Inflammatory macrophage treated with lipopolysaccharide for 4 hours (primary cell): Measurements from ENCODE around the gene CCT5.
"Not testable (repeated sequence)": the region's sequence is repeated elsewhere in the genome, so short reads cannot be mapped to it uniquely, and the experiment has no call there.

Experiments used
- DNase-seq: peaks from one replicate; pipeline ENCODE4 v3.0.0-alpha.2; 2020

CCT5 gene

DNA sequence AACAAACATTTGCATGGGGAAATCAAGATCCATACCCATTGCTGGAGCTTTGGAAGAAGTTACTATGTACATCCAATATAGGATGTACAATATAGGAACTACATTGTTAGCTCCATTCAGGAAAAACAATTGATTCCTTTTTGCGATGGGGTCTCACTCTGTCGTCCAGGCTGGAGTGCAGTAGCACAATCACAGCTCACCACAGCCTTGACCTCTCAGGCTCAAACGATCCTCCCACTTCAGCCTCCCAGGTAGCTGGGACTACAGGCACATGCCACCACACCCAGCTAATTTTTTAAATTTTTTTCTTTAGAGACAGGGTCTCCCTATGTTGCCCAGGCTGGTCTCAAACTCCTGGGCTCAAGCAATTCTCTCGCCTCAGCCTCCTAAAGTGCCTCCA lies 2.9 kb upstream of the CCT5 start:
- DNase-seq, result not testable (repeated sequence)

DNA sequence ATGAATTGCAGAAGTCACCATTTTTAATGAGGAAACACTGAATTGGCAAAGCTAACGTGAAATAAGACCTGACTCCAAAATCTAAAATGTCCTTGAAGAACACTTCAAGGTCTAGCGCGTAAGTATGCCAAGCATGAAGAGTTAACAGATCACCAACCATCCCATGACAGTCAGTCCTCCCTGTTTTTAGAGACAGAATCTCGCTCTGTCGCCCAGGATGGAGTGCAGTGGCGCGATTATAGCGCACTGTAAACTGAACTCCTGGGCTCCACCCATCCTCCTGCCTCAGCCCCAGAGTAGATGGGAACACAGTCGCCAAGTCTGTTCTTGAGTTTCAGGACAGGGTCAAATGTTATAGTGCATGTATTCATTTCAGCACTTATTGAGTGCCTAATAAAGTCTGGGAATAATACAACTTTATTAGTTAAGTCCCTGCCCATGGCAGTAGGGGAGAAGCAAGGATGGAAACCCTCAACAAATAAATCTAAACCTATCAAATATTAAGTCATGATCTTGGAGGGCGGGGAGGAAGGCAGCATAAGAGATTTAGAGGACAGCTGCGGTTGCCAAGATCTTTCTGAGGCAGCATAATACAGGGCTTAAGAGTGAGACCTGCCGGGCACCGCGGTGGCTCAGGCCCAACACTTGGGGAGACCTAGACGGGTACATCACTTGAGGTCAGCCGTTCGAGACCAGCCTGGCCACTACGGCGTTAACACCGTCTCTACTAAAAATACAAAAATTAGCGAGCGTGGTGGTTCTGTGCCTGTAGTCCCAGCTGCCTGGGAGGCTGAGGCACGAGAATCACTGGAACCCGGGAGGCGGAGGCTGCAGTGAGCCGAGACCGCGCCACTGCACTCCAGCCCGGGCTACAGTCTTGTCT lies 1.5 kb upstream of the CCT5 start:
- no peak for DNase-seq

DNA sequence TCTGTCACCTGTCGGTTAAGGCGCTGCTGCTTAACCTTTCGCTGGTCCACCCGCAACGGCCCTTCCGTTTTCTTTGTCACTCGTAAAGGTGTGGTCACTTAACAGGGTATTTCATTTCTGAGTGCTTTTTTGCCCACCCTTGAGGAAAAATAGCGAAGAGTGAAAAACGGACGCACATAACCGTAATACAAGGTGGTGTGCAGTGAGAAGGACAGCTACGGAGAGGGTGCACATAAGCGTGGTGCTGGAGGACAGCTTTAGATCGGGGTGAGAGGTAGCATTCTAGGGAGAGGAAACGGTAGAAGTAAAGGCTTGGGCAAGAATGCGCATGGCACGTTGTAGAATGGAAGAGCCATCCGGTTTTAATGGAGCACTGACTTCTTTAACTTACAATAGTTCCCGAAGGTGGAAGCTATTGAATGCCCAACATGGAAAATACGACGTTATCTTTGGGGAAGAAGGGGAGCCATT lies 761 bp downstream of the CCT5 start:
- DNase-seq, result no peak

DNA sequence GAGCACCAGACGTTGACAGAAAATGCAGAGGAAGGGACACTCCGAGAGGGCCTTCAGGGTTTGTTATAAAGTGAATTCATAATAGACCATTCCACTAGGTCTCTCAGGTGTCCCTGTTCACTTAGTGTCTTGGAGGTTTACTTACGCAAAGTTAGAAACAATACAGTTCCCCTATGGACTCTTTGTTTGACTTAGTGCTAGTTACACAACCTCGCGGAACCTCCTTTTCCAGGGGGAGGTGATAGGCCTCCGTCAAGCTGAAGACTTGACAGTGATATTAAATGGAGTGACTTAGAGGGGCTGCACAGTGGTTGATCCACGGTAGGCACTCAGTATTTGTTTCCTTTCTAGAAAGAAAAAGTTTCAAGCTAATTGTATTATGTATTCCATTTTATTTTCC lies 1.3 kb downstream of the CCT5 start:
- peak; percentile 35 for DNase-seq

DNA sequence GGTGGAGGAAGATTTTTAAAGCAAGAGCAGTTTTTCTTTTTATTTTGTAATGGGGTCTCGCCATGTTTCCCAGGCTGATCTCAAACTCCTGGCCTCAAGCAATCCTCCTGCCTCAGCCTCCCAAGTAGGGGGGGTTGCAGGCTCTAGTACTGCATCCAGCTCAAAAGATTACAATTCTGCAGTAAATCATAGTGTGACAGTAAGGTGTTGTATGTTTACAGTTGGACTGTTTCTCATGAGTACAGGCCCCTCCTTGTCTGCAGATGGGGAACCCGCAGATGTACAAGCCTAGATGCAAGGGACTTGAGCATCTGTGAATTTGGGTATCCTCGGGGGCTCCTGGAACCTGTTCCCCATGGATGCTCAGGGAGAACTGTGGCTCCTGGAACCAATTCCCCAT lies 3.3 kb downstream of the CCT5 start:
- DNase-seq, result no peak

DNA sequence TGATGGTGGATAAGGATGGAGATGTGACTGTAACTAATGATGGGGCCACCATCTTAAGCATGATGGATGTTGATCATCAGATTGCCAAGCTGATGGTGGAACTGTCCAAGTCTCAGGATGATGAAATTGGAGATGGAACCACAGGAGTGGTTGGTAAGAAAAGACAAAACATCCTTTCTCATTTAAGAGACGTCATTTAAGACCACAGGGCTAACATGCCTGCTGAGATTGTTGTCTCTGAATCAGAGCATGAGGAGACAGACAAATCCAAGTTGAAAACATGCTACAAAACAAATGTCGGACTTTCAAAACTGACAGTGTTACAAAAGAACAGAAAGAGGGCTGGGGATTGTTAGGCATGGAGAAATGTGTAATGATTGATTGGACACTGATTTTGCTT lies 4.6 kb downstream of the CCT5 start:
- no peak for DNase-seq

DNA sequence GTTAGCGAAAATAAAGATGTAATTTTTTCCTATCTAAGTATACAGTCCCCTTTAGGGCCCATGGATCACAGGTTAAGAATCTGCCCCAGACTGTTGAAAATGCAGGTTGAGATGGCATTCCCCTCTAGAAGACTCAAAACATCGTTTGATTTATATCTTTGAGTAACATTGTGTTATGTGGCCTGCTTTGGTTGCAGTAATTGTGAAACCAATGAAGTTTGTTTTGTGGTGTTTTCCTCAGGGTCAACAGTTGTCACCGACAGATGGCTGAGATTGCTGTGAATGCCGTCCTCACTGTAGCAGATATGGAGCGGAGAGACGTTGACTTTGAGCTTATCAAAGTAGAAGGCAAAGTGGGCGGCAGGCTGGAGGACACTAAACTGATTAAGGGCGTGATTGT lies 7.8 kb downstream of the CCT5 start:
- no peak for DNase-seq

DNA sequence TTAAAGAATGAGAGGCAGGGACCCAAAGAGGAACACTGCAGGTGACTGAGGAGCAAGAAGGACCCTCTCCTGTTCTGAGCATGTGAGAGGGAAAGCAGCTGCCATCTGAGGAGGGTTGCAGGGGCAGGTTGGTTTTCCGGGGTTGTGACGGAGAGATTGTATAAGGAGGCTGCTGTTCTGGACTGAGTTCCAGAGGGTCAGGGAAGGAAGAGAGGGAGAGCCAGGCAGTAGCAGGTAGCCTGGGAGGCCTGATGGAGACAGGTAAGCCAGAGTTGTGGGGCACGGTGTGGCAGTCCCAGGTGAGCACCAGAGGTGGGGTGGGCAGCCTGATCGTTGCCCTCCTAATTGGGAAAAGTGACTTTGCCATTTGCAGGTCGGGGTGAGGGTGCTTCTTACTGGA lies 9.8 kb downstream of the CCT5 start:
- no peak for DNase-seq

DNA sequence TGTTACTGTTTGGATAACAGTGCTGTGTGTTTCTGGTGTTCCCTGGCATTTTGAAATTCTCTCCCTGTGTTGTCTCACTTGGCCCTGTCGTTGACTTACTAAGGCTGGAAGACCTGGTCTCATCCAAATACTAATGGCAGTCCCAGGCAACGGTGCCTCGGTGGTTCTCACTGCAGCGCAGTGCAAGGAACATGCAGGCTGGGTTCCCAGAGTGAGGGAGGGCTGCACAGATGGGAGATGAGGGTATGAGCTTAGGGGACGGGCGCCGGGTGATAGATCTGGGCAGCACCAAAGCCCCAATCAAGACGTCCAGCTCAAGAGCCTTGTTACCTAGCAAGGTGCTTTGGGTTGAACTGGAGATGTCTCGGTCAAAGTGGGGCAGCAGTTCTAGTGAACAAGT lies 11.0 kb downstream of the CCT5 start:
- no peak for DNase-seq

DNA sequence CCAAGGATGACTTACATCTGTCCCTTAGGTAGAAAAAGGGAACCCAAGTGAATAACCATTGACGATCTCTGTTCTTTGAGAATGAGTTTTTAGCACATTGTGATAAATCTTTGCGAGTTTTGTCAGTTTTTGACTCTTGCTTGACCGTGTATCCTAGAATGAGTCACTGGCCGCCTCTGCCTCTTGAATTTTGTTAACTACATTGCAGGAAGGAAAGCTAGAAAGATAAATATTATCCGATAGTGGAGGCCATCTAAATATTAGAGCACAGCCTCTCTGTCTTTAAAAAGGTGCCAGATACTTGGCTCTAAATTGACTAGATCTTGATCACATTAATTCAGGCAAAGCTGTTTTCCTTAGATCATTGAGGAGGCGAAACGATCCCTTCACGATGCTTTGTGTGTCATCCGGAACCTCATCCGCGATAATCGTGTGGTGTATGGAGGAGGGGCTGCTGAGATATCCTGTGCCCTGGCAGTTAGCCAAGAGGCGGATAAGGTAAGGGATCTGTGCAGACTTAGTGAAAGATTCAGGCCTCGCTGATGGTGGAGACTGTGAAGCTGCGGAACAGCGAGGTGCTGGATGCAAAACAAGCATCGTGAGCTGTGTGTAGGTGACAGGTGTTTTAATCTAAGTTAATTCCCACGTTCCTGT lies 12.2 kb downstream of the CCT5 start:
- DNase-seq, result no peak

DNA sequence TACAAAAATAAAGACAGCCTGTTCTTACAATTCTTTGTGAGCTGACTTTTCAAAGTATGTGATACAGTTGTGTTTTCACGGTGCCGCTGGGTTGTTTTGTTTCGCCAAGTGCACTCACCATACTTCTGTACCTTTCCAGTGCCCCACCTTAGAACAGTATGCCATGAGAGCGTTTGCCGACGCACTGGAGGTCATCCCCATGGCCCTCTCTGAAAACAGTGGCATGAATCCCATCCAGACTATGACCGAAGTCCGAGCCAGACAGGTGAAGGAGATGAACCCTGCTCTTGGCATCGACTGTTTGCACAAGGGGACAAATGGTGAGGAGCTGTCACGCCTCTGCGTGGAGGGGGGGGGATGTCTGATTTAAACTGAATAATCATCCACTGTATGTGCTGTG lies 12.9 kb downstream of the CCT5 start:
- no peak for DNase-seq

DNA sequence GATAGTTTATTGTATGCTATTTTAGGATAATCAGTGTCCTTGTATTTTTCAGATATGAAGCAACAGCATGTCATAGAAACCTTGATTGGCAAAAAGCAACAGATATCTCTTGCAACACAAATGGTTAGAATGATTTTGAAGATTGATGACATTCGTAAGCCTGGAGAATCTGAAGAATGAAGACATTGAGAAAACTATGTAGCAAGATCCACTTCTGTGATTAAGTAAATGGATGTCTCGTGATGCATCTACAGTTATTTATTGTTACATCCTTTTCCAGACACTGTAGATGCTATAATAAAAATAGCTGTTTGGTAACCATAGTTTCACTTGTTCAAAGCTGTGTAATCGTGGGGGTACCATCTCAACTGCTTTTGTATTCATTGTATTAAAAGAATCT lies 14.5 kb downstream of the CCT5 start:
- DNase-seq, result peak; percentile 91

DNA sequence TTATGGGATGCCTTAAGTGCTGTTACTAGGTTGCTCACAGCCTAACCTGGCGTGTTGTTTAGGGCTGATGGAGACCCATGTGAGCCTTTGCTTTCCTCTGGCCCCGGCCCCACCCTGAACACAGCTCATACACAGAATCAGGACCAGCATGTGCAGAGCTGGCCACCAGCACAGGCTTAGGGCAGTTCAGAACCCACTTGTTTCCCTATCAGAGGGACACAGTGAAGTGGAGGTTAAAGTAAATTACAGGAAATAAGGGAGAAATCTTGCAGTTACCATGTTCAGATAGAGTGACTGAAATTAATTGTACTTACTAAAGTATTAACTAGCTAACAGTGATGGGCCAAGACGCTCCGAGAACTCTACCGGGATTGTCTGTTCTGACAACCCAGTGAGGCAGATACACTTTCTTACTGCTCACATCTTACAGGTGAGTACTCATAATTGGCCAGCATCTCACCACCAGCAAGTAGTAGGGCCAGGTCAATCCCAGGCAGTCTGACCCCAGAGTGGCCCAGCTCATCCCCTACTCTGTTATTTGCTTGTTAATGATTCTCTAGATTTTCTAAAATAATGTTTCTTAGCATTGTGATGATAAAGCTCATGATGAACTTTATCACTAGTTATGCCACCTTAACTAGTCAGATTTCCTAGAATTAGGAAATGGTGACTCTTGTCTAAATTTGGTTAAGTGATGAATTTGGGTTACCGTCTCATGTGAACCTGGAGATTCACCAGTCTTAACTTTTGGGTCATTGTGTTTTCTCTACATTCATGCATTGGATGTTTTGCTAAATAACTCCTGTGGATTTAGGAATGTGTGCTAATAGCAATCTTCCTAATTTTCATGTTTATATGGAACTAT lies 15.4 kb downstream of the CCT5 start:
- no peak for DNase-seq

DNA sequence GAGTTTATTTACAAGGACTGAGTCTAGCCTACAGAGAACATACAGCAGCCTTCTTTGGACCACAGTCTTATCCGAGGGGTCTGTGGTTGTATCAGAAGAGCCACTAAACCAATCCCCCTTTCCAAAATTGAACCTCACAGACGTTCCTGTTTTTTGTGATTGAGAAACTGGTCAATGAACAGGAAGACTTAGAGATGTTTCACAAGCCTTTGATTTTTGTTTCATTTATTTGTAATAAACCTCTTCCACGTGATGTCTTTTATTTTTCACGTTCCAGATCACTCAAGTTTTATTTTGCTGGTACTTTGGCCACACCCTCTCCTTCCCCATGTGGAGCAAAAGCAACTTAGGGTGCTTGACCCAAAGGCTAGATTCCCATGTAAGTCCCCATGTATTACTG lies 16.1 kb downstream of the CCT5 start:
- peak; percentile 77 for DNase-seq

DNA sequence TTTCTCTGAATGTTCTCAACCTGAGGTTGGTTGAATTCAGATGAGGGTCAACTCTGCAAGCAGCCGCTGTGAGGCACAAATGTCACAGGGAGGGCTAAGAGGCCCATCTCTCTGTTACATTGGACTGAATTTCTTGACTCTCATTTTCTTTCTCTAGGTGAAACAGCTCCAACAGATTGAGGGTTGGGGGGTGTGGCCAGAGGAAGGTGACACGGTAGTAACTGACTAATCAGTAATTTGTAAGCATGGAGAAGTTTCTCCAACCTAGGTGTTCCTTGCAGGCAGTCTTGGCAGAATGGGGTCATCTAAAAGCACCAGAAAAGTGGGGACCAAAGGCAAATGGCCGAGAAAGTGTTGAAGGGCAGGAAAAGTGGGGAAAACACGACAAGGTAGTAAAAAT lies 16.8 kb downstream of the CCT5 start:
- no peak for DNase-seq

DNA sequence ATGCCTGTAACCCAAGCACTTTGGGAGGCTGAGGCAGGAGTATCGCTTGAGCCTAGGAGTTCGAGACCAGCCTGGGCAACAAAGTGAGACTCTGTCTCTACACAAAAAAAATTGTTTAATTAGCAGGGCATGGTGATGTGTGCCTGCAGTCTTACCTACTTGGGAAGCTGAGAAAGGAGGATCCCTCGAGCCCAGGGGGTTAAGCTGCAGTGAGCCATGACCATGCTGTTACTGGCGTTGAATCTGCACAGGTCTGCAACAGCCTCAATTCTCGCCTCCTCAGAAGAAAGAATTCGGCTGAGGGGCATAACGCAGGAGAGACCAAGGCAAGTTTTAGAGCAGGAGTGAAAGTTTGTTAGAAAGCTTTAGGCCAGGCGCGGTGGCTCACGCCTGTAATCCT lies 18.0 kb downstream of the CCT5 start:
- DNase-seq, result no peak

DNA sequence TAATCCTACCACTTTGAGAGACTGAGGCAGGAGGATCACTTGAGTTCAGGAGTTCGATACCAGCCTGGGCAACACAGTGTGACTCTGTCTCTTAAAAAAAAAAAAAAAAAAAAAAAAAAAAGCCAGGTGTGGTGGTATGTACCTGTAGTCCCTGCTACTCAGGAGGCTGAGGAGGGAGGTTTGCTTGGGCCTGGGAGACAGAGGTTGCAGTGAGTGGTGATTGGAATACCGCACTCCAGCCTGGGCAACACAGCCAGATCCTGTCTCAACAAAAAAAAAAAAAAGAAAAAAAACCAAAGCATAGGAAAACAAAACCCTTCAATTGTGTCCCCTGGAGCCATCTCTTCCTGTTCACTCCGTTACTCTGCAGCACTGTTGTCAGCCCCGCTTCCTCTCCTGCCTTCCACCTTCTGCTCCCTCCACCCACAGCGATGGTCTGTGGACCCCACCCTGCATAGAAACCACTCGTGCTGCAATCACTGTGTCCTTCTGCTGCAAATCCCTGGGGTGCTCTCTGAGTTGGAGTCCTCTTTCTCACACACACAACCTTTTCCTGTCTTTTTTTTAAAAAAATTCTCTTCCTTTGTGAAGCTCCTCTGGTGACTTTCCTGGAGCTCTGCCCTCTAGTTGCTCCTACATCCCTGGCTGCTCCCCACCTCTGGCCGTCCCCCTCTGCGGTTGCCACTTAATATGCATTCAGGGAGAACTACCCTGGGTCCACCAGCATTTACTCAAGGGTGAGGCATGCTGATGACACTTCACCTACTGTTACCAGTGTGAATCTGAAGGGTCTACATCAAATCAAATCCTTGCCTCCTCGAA lies 22.2 kb downstream of the CCT5 start:
- DNase-seq, result no peak

DNA sequence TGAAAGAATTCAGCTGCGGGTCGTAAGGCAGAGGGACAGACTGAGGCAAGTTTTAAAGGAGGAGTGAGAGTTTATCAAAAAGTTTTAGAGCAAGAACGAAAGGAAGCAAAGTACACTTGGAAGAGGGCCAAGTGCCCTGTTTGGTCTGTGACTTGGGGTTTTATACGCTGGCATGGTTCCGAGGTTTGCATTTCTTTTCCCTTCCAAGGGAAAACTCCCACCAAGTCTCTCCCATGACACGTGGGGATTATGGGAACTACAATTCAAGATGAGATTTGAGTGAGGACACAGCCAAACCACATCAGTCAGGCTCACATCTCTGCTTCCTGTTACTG lies 22.8 kb downstream of the CCT5 start:
- not testable (repeated sequence) for DNase-seq

DNA sequence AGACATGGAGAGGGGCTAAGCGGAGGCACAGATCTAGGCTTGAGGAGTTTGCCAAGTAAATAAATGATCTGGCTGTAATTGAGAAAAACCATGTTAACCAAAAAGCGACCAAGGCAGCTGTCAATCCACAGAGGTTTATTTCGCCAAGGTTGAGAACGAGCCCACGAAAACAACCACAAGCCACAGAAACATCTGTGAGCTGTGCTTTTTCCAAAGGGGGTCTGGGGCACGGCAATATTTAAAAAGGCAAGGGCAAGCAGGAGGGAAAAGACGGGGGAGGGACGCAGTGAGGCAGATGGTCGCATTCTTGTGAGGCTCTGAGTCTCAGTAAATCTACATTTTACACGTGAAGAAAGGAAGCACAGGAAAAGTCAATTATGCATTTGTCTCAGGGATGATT lies 25.4 kb downstream of the CCT5 start:
- no peak for DNase-seq

DNA sequence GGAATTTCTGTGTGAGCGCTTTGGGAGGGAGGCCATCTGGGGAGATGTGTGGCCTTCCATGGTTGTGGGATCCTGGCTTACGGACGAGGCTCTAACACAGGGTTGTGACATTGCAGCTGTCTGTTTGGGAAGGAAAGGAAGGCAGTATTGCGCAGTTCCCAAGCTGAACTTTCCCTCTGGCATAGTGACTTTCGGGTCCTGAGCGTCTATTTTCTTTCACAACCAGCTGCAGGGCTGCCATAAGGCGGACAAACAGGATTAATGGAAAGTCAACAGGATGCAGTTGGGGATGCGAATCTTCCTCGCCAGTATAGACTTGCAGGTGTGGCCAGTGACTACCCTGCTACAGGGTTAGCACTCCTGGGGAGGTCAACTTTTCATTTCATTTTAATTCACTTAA lies 25.9 kb downstream of the CCT5 start:
- DNase-seq, result no peak

DNA sequence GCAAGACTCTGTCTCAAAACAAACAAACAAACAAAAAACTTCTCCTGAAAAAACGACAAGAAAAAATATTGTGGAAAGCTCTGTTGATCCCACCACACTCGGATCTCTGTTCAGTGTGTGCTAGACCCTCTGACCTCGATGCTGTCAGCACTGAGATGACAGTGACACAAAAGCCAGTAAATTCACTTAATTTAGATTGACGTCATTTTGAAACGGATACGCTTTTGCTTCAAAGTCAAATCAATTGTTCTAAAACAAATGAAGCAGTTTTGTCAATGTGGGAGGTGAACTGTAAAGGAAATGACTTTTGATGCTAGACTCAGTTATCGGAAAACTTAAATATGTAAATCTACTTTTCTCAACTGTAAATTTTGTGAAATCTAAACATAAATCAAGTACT lies 26.6 kb downstream of the CCT5 start:
- no peak for DNase-seq

DNA sequence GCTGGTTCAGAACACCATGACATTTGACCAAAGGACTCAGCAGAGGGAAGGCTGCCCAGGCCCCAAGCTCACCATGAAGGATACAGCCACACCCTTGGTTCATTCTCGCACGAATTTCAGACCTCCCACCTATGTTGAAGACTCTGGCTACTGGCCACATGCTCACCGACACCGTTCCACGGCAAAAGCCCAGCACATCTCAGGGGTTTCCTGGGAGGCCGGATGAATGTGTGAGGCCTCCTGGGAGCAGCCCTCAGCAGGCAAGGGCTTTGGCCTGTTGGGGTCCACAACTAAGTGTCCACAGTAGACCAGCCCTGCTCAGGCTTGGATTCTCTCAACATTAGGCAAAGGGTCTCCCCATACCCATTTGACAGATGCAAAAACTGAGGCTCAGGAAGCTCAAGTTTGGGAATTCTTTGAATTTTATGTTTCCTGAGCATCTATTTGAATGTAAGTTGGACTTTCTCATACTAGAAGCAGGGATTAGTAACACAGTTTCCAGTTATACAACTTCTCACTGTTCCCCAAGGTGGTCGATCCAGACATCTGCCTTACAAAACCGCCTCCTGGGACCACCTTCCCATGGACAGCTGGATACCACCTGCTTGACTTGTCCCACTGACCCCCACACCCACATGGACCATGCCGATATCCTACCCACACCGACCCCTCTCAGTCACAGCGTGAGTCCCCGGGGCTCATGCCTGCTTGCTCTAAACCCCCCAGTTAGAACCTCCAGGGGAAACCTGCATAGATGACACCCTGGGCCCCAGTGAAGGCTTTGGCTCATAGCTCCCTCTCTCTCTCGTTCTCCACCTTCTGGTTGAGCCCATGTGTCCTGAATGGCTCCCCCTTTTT lies 27.9 kb downstream of the CCT5 start:
- no peak for DNase-seq
